ENCODE results near the gene SYTL4. TPM values are rescaled to one million over a fixed set of nuclear protein-coding genes. Genes with fewer than 3 reads are reported as not detected.

The SYTL4 gene
- total and polyA plus RNA-seq, 12 donors = 3.4 to 12.3 (median 5.4) TPM

GRCh38 chrX:100636321-100636991 lies 95.5 kb downstream of the SYTL4 start, which contains the start of gene TSPAN6:
TSPAN6 (minus strand) TSS chrX:100636806; CDS start chrX:100636694, 112 bp downstream.
- Histone ChIP-seq H3K27ac (peak within 1 kb of the TSS in 2 of 5 donors; percentile 15 to 56), H3K4me3 (peak within 1 kb of the TSS; percentile 8 to 61 (median 22)), H3K4me1 (replicated peaks in 1 of 2) (no peaks in the 10 kb centered on the region), H3K27me3 (peaks cover 12% of the 10 kb centered on the region), H3K9me3 (replicated peaks in 1 of 3) (no peaks in the 10 kb centered on the region), H3K36me3 (replicated peaks in 1 of 2) (no peaks in the 10 kb centered on the region)
- TF ChIP-seq CTCF (IDR thresholded peaks at IDR 0.05) (peak; percentile 24 to 54 (median 38)), POLR2A (IDR thresholded peaks at IDR 0.05) (peak in 1 of 2 donors; percentile 33)
- 1 to 47% (median 16%) methylated on average over 15 to 51 of the region's 51 CpGs for WGBS, 4 donors
- intact Hi-C loops (cut with DNase I) = no loop called here
- DNase-seq = peak; percentile 76 to 88 (median 81)

GRCh38 chrX:100635989-100636320 lies 96.0 kb downstream of the SYTL4 start:
- intact Hi-C loops (cut with DNase I) = no loop called here
- peak overlapping the region in 2 of 5 donors; percentile 15 to 56 for H3K27ac ChIP-seq
- no peaks in the 10 kb centered on the region for H3K9me3 ChIP-seq (replicated peaks in 1 of 3)
- no peaks in the 10 kb centered on the region for H3K36me3 ChIP-seq (replicated peaks in 1 of 2)
- peaks cover 12% of the 10 kb centered on the region for H3K27me3 ChIP-seq
- peak overlapping the region in 3 of 4 donors; percentile 8 to 61 (median 20) for H3K4me3 ChIP-seq
- H3K4me1 ChIP-seq (replicated peaks in 1 of 2) = no peaks in the 10 kb centered on the region
- DNase-seq = no peak
- WGBS, 4 donors = 20 to 53% (median 25%) methylated on average over 8 of the region's 8 CpGs
- TF ChIP-seq CTCF (IDR thresholded peaks at IDR 0.05) (no peak), POLR2A (IDR thresholded peaks at IDR 0.05) (no peak)

GRCh38 chrX:100635040-100635439 lies 96.9 kb downstream of the SYTL4 start:
- H3K4me1 ChIP-seq (replicated peaks in 1 of 2) = no peaks in the 10 kb centered on the region
- H3K36me3 ChIP-seq (replicated peaks in 1 of 2) = no peaks in the 10 kb centered on the region
- intact Hi-C loops (cut with DNase I) = no loop called here
- no peak overlapping the region for H3K4me3 ChIP-seq
- no peak overlapping the region for H3K27ac ChIP-seq
- H3K9me3 ChIP-seq (replicated peaks in 1 of 3) = no peaks in the 10 kb centered on the region
- TF ChIP-seq POLR2A (IDR thresholded peaks at IDR 0.05) (no peak), CTCF (IDR thresholded peaks at IDR 0.05) (no peak)
- H3K27me3 ChIP-seq = peaks cover 7% of the 10 kb centered on the region
- DNase-seq = no peak
- WGBS, 4 donors = 55 to 81% (median 65%) methylated on average over 5 of the region's 5 CpGs

GRCh38 chrX:100625985-100626491 lies 105.9 kb downstream of the SYTL4 start:
- intact Hi-C loops (cut with DNase I) = no loop called here
- WGBS, 4 donors = 71 to 80% (median 75%) methylated on average over 5 of the region's 5 CpGs

More at GRCh38 chrX:100625985-100626491, 105.9 kb downstream of the SYTL4 start:
- H3K4me3 ChIP-seq = no peak overlapping the region
- H3K4me1 ChIP-seq (replicated peaks in 1 of 2) = no peaks in the 10 kb centered on the region
- no peaks in the 10 kb centered on the region for H3K36me3 ChIP-seq (replicated peaks in 1 of 2)
- no peaks in the 10 kb centered on the region for H3K9me3 ChIP-seq (replicated peaks in 1 of 3)
- no peak for TF ChIP-seq CTCF (IDR thresholded peaks at IDR 0.05)
- no peak for TF ChIP-seq POLR2A (IDR thresholded peaks at IDR 0.05)
- DNase-seq = no peak
- no peak overlapping the region for H3K27ac ChIP-seq
- no peaks in the 10 kb centered on the region for H3K27me3 ChIP-seq

Other genes starting within 250 kb of the SYTL4 start
- gene TNMD, start 147.2 kb downstream of the SYTL4 start, total RNA-seq = under 1 TPM in 3 of 9 donors, not detected in 6; 0.14 to 0.60 (median 0.22) TPM
- gene TNMD, start 147.2 kb downstream of the SYTL4 start, polyA plus RNA-seq = under 1 TPM in 2 of 3 donors, not detected in 1; 0.24 to 0.67 TPM
- gene TSPAN6, start 95.3 kb downstream of the SYTL4 start, total RNA-seq = 10 to 100 TPM; 21.6 to 70.4 (median 29.6) TPM
- gene TSPAN6, start 95.3 kb downstream of the SYTL4 start, polyA plus RNA-seq = 10 to 100 TPM; 12.5 to 28.4 (median 16.9) TPM
- 10 to 100 TPM; 10.7 to 73.3 (median 20.0) TPM for gene SRPX2, start 87.9 kb downstream of the SYTL4 start, total RNA-seq
- gene SRPX2, start 87.9 kb downstream of the SYTL4 start, polyA plus RNA-seq = 10 to 100 TPM in 2 of 3 donors, 1 to 10 TPM in 1; 9.0 to 18.3 (median 17.6) TPM
- 10 to 100 TPM in 7 of 9 donors, 1 to 10 TPM in 2; 8.2 to 17.0 (median 14.1) TPM for gene CSTF2, start 88.3 kb upstream of the SYTL4 start, total RNA-seq
- gene CSTF2, start 88.3 kb upstream of the SYTL4 start, polyA plus RNA-seq = 10 to 100 TPM in 1 of 3 donors, 1 to 10 TPM in 2; 3.3 to 14.8 (median 3.6) TPM
- gene NOX1, start 142.2 kb upstream of the SYTL4 start, total RNA-seq = not detected
- under 1 TPM in 2 of 3 donors, not detected in 1; 0.07 to 0.16 TPM for gene NOX1, start 142.2 kb upstream of the SYTL4 start, polyA plus RNA-seq
- 1 to 10 TPM in 3 of 9 donors, under 1 TPM in 6; 0.22 to 2.6 (median 0.81) TPM for gene XKRX, start 196.8 kb upstream of the SYTL4 start, total RNA-seq
- under 1 TPM; 0.16 to 0.47 (median 0.18) TPM for gene XKRX, start 196.8 kb upstream of the SYTL4 start, polyA plus RNA-seq
- not detected for gene ARL13A, start 237.6 kb upstream of the SYTL4 start, total RNA-seq
- gene ARL13A, start 237.6 kb upstream of the SYTL4 start, polyA plus RNA-seq = not detected

Measured in adrenal gland (tissue), 12 donors.